ENCODE data around the gene CDC42EP5.

GRCh38 chr19:54427586-54427985 lies 45.5 kb downstream of the CDC42EP5 start:
- TF ChIP-seq, protein P1, sequence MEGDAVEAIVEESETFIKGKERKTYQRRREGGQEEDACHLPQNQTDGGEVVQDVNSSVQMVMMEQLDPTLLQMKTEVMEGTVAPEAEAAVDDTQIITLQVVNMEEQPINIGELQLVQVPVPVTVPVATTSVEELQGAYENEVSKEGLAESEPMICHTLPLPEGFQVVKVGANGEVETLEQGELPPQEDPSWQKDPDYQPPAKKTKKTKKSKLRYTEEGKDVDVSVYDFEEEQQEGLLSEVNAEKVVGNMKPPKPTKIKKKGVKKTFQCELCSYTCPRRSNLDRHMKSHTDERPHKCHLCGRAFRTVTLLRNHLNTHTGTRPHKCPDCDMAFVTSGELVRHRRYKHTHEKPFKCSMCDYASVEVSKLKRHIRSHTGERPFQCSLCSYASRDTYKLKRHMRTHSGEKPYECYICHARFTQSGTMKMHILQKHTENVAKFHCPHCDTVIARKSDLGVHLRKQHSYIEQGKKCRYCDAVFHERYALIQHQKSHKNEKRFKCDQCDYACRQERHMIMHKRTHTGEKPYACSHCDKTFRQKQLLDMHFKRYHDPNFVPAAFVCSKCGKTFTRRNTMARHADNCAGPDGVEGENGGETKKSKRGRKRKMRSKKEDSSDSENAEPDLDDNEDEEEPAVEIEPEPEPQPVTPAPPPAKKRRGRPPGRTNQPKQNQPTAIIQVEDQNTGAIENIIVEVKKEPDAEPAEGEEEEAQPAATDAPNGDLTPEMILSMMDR (IDR thresholded peaks at IDR 0.05; ENCODE audit: insufficient read depth, low read depth, low read length) = no peak
- TF ChIP-seq EZH2 (IDR thresholded peaks at IDR 0.05; ENCODE audit: insufficient read depth, low read length) = no peak

Data from astrocyte (in vitro differentiated cells and primary cell).